ENCODE results near the gene AP2A2.

Gene AP2A2

DNA sequence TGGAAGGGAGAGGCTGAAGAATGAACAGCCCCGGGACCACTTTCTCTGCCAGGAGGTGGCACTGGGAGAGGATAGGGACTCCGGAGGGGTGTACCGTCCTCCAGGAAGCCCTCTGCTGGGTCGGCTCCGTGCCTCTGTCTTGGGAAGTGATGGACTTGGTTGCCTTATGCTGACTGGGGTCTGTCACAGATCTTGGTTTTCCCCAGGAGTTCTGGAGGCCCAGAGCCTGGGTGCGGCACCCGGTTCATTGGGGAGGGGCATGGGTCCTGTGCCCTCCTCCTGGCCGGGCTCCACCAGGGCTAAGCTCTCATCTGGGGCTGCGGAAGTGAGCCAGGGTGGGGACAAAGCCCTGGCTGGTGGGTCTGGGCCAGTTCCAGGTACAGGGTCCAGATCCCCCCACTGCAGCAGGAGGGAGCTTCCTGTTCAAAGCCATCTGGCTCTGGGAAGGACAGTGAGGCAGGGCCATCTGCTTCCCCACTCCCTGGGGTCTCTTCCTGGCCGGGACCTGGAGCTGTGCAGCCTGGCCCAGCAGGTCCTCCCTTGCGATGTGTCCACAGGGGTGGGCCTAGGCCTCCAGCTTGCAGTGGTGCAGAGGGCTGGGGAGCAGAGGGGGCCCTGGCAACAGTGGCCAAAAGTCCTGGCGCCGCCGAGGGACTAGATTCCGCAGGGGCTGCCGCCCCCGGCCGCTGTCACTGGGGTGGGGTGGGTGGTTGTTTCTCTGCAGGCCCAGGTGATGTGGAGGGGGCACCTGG, 1.1 kb upstream of the AP2A2 start:
- no peak for DNase-seq (ENCODE audit: low read depth in 2 of 2)

DNA sequence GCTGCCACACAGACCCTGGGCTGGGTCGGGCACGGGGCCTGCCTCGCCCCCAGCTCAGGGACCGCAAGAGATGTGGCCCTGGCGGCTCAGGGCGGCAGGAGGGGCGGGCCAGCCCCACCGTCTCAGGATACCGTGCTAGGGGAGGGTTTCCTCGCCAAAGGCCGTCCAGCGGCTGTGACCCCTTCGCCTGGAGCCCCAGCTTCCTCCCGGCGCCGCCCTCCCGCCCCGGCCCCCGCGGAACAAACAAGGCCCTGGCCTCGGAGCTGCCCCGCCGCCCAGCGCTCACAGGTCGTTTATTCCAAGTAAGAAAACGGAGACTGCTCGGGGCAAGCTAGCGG, 543 bp upstream of the AP2A2 start:
- DNase-seq (ENCODE audit: low read depth in 2 of 2) = no peak

GRCh38 chr11:926341-926916, 759 bp downstream of the AP2A2 start:
- DNase-seq (ENCODE audit: low read depth in 2 of 2) = no peak

- no peak for DNase-seq (ENCODE audit: low read depth in 2 of 2)
Measured at GRCh38 chr11:927871-928270, 2.2 kb downstream of the AP2A2 start.

DNA sequence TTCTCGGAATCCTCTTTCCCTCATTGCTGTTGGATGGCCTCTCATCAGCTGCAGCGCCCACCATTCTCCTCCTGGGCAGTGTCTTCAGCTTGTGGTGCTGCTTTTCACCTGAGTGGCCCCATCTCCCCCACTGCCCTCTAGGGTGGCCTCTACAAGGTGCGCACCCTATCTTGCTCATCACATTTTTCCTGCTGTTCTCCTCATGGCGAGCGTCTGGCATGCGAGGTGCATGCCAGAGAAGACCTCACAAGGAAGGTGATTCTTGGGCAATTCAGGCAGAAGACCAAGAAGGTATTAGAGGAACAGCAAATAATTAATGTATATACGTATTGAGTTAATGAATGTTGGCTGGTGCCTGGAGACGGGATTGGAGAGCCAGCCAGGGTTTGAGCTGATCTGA, 3.1 kb downstream of the AP2A2 start:
- no peak for DNase-seq (ENCODE audit: low read depth in 2 of 2)

- no peak for DNase-seq (ENCODE audit: low read depth in 2 of 2)
Measured at GRCh38 chr11:929405-929804, 3.7 kb downstream of the AP2A2 start.

DNA sequence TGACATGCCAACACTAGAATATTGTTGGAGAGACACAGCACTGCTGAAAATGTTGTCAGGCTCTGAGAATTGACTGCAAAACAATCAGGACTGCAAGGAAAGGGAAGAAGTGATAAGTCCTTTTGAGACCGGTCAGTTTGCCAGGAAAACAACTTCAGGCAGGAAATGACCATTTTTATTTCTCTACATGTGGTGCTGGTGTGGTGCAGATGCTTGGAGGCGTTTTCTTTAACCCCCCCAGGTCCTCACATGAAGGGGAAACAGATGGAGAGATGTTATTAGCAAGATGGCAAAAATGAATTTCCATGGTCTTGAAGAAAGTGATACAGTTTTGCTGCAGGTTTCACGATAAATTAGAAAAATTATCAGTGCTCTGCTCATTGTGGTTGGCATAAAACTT, 5.7 kb downstream of the AP2A2 start:
- no peak for DNase-seq (ENCODE audit: low read depth in 2 of 2)

DNA sequence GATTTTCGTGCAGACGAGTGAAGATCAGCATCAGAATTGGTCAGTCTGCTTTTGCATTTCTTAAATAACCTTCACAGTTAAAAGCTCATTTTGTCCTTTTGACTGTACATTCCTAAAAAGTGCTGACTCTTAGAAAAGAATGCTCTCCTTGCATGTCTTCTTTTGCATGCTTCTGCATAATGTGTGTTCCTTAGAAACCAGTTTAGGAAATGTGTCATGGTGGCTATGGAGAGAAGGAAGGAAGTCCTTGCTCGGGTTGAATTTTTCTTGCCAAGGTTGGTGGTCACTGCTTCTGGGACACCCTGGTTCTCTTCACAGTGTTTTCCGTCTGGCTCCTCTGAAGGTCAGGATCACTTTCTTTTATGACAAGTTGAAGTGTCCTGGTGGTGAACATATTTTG, 6.8 kb downstream of the AP2A2 start:
- no peak for DNase-seq (ENCODE audit: low read depth in 2 of 2)

GRCh38 chr11:933142-933851, 7.6 kb downstream of the AP2A2 start:
- no peak for DNase-seq (ENCODE audit: low read depth in 2 of 2)

DNA sequence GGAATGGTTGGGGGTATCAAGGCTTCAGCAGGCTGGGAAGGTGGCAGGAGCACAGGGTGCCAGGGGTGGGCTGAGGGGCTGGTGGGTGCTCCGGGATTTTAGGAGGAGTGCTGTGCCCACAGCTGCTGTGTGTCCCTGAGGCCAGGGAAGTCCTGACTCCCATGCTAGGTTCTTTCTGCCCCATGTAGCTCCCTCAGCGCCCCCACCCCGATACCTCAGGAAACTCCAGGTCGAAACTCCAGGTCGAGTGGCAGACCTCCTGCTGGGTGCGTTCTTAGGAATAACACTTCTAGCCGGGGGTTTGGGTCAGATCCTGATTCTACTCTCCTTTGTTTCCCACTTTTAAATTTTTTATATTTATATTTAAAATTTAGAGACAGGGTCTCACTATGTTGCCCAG, 8.3 kb downstream of the AP2A2 start:
- DNase-seq (ENCODE audit: low read depth in 2 of 2) = no peak

- DNase-seq (ENCODE audit: low read depth in 2 of 2) = no peak
Measured at GRCh38 chr11:934527-934926, 8.9 kb downstream of the AP2A2 start.

DNA sequence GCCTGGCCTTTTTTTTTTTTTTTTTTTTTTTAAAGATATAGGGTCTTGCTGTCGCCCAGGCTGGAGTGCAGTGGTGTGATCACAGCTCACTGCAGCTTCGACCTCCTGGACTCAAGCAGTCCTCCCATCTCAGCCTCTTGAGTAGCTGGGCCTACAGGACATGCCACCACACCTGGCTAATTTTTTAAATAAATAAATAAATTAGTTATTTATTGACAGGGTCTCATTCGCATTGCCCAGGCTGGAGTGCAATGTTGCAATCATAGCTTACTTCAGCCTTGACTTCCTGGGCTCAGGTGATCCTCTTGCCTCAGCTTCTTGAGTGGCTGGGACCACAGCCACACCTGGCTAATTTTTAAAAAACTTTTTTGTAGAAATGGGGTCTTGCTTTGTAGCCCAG, 10.5 kb downstream of the AP2A2 start:
- DNase-seq (ENCODE audit: low read depth in 2 of 2) = no peak

GRCh38 chr11:937841-938261, 12.2 kb downstream of the AP2A2 start:
- DNase-seq (ENCODE audit: low read depth in 2 of 2) = no peak

DNA sequence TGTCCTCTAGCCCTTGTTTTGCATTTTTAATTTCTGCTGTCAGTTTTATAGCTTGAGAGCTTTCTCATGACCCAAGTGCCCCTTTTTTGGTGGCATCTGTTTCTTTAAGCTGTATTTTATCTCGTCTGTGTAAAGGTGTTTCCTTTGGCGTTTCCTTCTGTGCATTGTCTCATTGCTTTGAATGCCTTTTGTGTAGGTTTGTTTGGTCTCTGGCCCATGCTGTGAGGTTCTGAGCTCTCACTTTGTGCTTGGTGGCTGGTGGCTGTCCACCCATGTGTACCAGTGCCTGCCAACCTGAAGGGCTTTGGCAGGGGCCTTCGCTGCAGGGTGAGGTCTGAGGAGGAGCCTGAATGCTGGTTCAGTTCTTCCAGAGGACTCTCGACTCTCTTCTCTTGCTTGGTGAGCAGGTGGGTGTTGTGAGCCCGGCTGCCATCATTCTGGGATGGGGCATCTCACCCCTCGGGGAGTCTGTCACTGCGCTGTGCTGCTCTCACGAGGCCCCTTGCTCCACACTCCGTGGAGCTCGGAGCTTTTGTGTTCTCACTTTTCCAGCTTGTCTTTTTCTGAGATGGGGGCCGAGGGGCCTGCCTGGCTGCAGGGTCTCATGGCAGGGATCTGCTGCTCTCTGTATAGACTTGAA, 14.9 kb downstream of the AP2A2 start:
- DNase-seq (ENCODE audit: low read depth in 2 of 2) = no peak

DNA sequence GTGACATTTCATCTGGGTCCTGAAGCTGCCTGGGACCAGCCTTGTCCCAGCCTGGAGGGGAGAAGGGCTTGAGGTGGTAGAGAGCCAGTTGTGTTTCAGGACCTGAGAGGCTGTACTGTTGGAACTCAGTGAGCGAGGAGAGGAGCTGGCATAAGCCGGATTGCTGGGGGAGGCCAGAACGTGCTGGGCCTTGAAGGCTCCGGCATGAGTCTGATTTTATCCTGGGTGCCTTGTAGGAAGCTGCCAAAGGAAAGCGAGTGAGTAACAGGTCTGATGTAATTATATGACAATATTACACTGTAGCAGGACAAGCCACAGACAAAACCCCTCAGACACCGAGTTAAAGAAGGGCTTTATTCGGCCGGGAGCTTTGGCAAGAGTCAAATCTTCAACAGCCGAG, 17.2 kb downstream of the AP2A2 start:
- no peak for DNase-seq (ENCODE audit: low read depth in 2 of 2)

DNA sequence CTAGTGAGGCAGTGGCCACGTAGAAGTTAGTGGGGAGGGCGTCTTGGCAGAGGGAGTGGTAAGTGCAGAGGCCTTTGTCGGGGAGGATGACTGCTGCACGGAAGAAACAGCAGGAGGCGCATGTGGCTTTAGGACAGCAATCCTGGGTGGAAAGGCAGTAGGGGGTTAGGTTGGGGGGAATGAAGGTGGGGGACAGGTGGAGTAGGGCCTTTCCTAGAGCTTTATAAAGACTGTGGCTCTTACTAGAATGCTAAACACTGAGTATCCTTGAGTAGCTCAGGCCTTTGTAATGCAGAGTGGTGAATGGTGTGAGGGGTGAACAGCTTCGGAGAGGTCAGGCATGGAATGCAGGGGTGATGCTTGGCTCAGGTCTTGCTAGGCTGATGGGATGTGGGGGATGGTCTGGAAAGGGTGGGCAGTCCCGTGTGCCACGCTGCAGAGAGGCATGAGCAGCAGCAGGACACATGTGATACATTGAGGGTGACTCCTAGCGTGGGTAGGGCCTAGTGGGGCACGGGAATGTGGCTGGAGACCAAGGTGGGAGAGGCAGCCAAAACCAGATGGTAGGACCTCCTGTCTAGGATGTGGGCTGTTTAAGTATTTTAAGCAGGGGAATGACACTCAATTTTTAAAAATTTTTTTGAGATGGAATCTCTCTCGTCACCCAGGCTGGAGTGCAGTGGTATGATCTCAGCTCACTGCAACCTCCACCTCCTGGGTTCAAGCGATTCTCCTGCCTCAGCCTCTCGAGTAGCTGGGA, 19.2 kb downstream of the AP2A2 start:
- DNase-seq (ENCODE audit: low read depth in 2 of 2) = no peak

- DNase-seq (ENCODE audit: low read depth in 2 of 2) = no peak
Measured at GRCh38 chr11:945986-946385, 20.3 kb downstream of the AP2A2 start.

- DNase-seq (ENCODE audit: low read depth in 2 of 2) = no peak
Measured at GRCh38 chr11:947744-948143, 22.1 kb downstream of the AP2A2 start.

DNA sequence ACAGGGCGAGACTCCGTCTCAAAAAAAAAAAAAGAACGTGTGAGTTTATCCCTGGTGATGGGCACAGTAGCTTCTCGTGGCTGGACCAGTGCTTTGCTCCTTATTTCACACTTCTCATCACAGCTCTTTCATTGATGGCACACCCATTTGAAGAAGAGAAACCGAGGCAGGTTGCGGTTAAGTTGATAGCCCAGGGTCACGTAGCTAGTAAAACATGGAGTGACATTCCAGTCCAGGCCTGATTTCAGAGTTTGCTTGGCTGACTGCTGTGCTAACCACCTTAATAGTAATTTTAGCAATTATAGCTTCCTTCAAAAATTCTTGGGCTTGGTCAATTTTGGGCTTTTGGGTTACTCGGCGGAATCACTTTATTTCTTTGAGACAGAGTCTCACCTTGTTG, 25.8 kb downstream of the AP2A2 start:
- no peak for DNase-seq (ENCODE audit: low read depth in 2 of 2)

DNA sequence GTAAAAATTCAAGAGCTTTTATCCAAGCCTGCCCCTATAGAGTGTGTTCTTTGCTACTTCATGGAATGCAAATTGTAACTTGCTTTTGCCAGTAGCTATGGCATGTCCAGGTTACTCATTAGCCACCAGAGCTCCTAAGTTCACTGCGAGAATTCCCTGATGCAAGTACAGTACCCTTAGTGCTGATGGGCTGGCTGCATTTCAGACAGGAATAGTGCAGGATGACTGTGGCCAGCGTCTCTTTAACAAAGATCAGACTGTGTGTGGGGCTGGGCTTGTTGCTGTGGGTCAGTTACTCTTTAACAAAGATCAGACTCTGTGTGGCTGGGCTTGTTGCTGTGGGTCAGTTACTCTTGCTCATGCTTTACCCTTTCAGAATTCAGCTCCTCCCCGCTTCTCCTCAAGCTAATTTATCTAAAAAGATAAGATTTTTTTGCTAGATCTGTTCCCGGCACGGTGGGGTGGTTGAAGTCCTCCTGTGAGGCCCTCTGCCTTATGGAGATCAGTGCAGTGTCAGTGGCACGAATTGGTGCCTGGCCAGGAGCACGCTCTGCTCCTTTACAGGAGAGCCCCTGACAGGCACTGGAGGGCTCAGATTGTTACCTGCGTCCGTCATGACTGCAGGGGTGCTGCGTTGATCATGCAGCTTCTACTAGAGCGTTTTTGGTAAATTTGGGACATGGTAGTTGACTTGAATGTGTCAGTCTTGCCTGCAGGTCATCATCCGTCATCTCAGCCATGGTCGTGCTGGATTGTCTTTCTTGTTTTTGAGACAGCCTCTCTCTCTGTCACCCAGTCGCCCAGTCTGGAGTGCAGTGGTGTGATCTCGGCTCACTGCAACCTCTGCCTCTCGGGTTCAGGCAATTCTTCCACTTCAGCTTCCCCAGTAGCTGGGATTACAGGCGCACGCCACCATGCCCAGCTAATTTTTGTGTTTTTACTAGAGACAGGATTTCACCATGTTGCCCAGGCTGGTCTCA, 27.0 kb downstream of the AP2A2 start:
- DNase-seq (ENCODE audit: low read depth in 2 of 2) = no peak

DNA sequence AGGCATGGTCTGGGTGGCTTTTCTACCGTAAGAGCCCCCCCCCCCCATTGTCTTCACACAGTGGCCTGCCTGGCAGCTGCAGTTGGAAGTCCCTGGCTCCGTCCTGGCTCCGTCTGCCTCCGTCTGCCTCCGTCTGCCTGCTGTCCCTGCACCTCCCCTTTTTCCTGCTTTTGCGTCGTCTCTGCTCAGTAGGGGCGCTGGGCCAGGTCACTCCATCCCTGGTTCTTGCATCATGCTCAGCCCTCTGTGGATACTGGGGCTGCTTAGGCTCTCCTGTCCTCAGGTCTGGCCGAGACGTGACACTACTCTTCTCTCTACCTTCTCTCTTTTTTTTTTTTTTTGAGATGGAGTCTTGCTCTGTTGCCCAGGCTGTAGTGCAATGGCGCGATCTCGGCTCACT, 27.8 kb downstream of the AP2A2 start:
- DNase-seq (ENCODE audit: low read depth in 2 of 2) = no peak

All from stimulated activated CD4-positive, alpha-beta T cell treated with anti-CD3 and anti-CD28 coated beads, Interleukin-1b, Interleukin-23, amount 100 ng/mL, for 1 hour (primary cell).